Fibroblast of pulmonary artery (primary cell): ENCODE measurements around the gene AR.
A peak's percentile ranks its signal among the peaks of the same experiment; 100 is the strongest.
"Not testable (repeated sequence)": the region's sequence is repeated elsewhere in the genome, so short reads cannot be mapped to it uniquely, and the experiment has no call there.

ENCODE experiments used
- DNase-seq: peaks from one replicate; pipeline ENCODE4 v3.0.0-alpha.2; 2010; ENCODE audit warnings: low read depth
- H3K4me3 ChIP-seq: replicated peaks from 2 replicates; pipeline ENCODE4 v1.5.1; 2011; ENCODE audit warnings: low read depth, mild to moderate bottlenecking, control low read depth, low read length, moderate library complexity
- CTCF ChIP-seq: IDR thresholded peaks from 2 replicates; pipeline ENCODE4 v1.5.1; 2011; ENCODE audit warnings: mild to moderate bottlenecking, control low read depth, low read length, inconsistent platforms; ENCODE audit errors: missing control alignments

Gene AR

GRCh38 chrX:67654301-67654700 is 110.5 kb downstream of the AR start:
- DNase-seq, result no peak
- no peak overlapping the region for H3K4me3 ChIP-seq
- TF ChIP-seq CTCF, result no peak

- no peak for DNase-seq
- H3K4me3 ChIP-seq, result no peak overlapping the region
- no peak for TF ChIP-seq CTCF
Observed at GRCh38 chrX:67665583-67665982, 121.8 kb downstream of the AR start.

- DNase-seq, H3K4me3 ChIP-seq: not testable (repeated sequence)
Observed at GRCh38 chrX:67670717-67671116, 126.9 kb downstream of the AR start.

DNA sequence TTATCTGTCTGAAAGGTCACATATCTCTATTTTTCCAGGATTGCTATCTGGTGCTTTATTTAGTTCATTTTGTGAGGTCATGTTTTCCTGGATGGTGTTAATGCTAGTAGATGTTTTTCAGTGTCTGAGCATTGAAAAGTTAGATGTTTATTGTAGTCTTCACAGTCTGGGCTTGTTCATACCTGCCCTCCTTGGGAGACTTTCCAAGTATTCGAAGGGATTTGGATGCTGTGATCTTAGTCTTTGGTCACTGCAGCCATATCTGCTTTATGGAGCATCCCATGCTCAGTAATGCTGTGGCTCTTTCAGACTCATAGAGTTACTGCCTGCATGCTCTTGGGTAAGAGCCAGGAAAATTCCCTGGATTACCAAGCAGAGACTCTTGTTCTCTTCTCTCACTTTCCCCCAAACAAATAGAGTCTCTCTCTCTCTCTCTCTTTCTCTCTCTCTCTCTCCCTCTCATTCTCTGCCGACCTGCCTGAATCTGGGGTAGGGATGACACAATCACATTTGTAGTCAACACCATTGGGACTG is 130.0 kb downstream of the AR start:
- peak; percentile 2 for DNase-seq
- no peak overlapping the region for H3K4me3 ChIP-seq
- no peak for TF ChIP-seq CTCF

DNA sequence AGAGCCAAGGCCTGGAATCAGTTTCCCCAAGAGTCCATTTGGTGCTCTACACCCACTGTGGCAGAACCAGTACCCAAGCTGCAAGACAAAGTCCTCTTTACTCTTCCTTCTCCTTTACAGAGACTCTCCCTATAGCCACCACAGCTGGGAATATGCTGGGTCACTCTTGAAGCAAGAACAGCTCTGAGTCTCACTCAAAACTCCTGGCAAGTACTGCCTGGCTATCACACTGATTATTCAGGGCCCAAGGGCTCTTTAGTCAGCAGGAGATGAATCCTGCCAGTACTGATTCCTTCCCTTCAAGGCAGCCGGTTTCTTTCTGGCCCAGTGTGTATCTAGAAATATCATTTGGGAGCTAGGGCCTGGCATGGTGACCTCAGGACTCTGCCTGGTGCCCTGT is 130.9 kb downstream of the AR start:
- H3K4me3 ChIP-seq, result no peak overlapping the region
- no peak for DNase-seq
- TF ChIP-seq CTCF, result no peak

DNA sequence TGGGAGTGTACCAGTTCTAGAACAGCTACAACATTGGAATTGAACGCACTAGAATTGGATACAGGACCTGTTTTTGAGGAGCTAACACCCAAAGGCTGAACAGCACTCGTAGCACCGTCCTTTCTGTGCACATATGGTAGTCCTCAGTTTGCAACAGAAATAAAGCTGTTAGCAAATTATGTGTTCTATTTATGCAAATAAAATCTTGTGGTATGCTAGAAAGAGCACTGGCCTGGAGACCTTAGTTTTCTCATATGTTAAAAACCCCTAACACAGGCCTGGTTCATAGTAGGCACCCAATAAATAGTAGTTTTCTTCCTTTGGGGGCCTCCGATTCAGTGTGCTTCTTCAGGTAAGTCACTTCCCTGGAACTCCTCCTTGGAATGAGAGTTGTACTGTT is 140.3 kb downstream of the AR start:
- TF ChIP-seq CTCF, result no peak
- no peak overlapping the region for H3K4me3 ChIP-seq
- DNase-seq, result no peak

- DNase-seq, result peak; percentile 41
- no peak overlapping the region for H3K4me3 ChIP-seq
- TF ChIP-seq CTCF, result no peak
Observed at GRCh38 chrX:67692246-67692645, 148.4 kb downstream of the AR start.
